GM10248 (cell line): ENCODE results near the gene SUSD4.

Experiments used
- CTCF ChIA-PET: fragments of 300-600 bp; sonication (Branson Sonifier 250); formaldehyde crosslinking; extraction: SDS; loops from one replicate; lab custom pipeline; 2021; ENCODE audit warnings: antibody characterized with exemption; lab: Yijun Ruan, JAX
- POLR2A ChIA-PET: fragments of 350-650 bp; sonication (Branson Sonifier 250); formaldehyde crosslinking; extraction: SDS; loops from one replicate; lab custom pipeline; 2020; ENCODE audit warnings: antibody characterized with exemption; lab: Yijun Ruan, JAX
- DNase-seq: peaks from one replicate; pipeline ENCODE4 v3.0.0; 2012; ENCODE audit errors: extremely low spot score
- CTCF ChIP-seq: IDR thresholded peaks from 2 replicates; pipeline ENCODE4 v1.5.1; 2012; ENCODE audit warnings: mild to moderate bottlenecking, low read depth; ENCODE audit errors: extremely low read depth, missing control alignments, control extremely low read depth

Gene SUSD4, protein sequence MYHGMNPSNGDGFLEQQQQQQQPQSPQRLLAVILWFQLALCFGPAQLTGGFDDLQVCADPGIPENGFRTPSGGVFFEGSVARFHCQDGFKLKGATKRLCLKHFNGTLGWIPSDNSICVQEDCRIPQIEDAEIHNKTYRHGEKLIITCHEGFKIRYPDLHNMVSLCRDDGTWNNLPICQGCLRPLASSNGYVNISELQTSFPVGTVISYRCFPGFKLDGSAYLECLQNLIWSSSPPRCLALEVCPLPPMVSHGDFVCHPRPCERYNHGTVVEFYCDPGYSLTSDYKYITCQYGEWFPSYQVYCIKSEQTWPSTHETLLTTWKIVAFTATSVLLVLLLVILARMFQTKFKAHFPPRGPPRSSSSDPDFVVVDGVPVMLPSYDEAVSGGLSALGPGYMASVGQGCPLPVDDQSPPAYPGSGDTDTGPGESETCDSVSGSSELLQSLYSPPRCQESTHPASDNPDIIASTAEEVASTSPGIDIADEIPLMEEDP

GRCh38 chr1:223363856-223364684 lies at the start of gene SUSD4:
TSS of gene SUSD4 (minus strand) at chr1:223364176. CDS start at chr1:223363425, 751 bp downstream.
- ChIA-PET CTCF (no interaction called here), POLR2A (no interaction called here)
- peak; percentile 37 for DNase-seq
- TF ChIP-seq CTCF: no peak

GRCh38 chr1:223413216-223413615 lies 49.2 kb upstream of the SUSD4 start:
- no peak for DNase-seq
- ChIA-PET POLR2A (no interaction called here), CTCF (no interaction called here)
- no peak for TF ChIP-seq CTCF

GRCh38 chr1:223411710-223412109 lies 47.7 kb upstream of the SUSD4 start:
- CTCF ChIA-PET: interaction anchor here (1.0 to 1.4 kb wide), 3 partner anchors 9 to 37 kb away, joined by 3 read pairs; no protein-coding TSS in a partner anchor
- TF ChIP-seq CTCF: no peak
- POLR2A ChIA-PET: no interaction called here
- DNase-seq: no peak

- DNase-seq: no peak
- CTCF ChIA-PET: interaction anchor here (1.0 to 1.4 kb wide), 3 partner anchors 9 to 36 kb away, joined by 3 read pairs; no protein-coding TSS in a partner anchor
- POLR2A ChIA-PET: no interaction called here
- no peak for TF ChIP-seq CTCF
Measured at GRCh38 chr1:223411309-223411708, 47.3 kb upstream of the SUSD4 start.

- no peak for TF ChIP-seq CTCF
- ChIA-PET POLR2A (no interaction called here), CTCF (no interaction called here)
- no peak for DNase-seq
Measured at GRCh38 chr1:223410036-223410435, 46.1 kb upstream of the SUSD4 start.

DNA sequence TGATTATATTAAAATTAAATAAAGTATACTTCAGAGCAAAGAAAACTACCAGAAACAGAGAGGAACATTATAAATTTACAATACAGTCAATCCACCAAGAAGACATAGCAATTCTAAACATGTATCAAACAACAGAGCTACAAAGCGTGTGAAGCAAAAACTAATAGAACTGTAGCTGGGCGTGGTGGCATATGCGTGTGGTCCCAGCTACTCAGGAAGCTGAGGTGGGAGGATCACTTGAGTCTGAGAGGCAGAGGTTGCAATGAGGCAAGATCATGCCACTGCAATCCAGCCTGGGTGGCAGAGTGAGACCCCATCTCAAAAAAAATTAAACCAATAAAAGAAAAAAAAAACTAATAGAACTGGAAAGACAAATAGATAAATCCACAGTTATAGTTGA lies 41.5 kb upstream of the SUSD4 start:
- POLR2A ChIA-PET: no interaction called here
- no peak for DNase-seq
- CTCF ChIA-PET: interaction anchor here (1.4 kb wide), 1 partner anchor 10 kb away, joined by 3 read pairs; no protein-coding TSS in a partner anchor
- no peak for TF ChIP-seq CTCF
